RWPE2 (cell line): ENCODE results near the gene GATAD2A.

Source experiments
- ATAC-seq: fragments of 200-7000 bp; cut with Tn5 transposase; 3 replicates; pipeline ENCODE4 v1.9.1; 2021; ENCODE audit warnings: low read depth
- DNase-seq: peaks from one replicate; pipeline ENCODE4 v3.0.0-alpha.2; 2020; ENCODE audit warnings: low spot score
- H3K27ac ChIP-seq: fragments of 450-650 bp; 2 replicates; pipeline ENCODE4 v1.5.1; 2017; ENCODE audit warnings: mild to moderate bottlenecking; ENCODE audit not compliant: poor library complexity, severe bottlenecking
- H3K27me3 ChIP-seq: fragments of 250-450 bp; sonication (Bioruptor Pico); 2 replicates; pipeline ENCODE4 v1.5.1; 2021; ENCODE audit warnings: mild to moderate bottlenecking, moderate library complexity; ENCODE audit not compliant: insufficient read depth, poor library complexity, severe bottlenecking
- H3K36me3 ChIP-seq: fragments of 250-450 bp; sonication (Bioruptor Pico); 2 replicates; pipeline ENCODE4 v1.5.1; 2020; ENCODE audit warnings: low read depth, mild to moderate bottlenecking, moderate library complexity
- H3K4me1 ChIP-seq: fragments of 250-450 bp; sonication (Bioruptor Pico); 2 replicates; pipeline ENCODE4 v1.5.1; 2021; ENCODE audit warnings: mild to moderate bottlenecking, moderate library complexity; ENCODE audit not compliant: insufficient read depth, poor library complexity, severe bottlenecking
- H3K4me3 ChIP-seq: fragments of 250-450 bp; sonication (Bioruptor Pico); 2 replicates; pipeline ENCODE4 v1.5.1; 2021; ENCODE audit warnings: mild to moderate bottlenecking, moderate library complexity; ENCODE audit not compliant: severe bottlenecking
- H3K9me3 ChIP-seq: fragments of 250-450 bp; sonication (Bioruptor Pico); 2 replicates; pipeline ENCODE4 v1.5.1; 2021; ENCODE audit warnings: mild to moderate bottlenecking, moderate library complexity; ENCODE audit not compliant: severe bottlenecking
- TF ChIP-seq, protein P1 (sequence below): fragments of 450-650 bp; IDR thresholded peaks from one replicate; pipeline ENCODE4 v1.5.1; 2017; ENCODE audit warnings: mild to moderate bottlenecking, moderate library complexity; ENCODE audit not compliant: poor library complexity, severe bottlenecking

GATAD2A gene

DNA sequence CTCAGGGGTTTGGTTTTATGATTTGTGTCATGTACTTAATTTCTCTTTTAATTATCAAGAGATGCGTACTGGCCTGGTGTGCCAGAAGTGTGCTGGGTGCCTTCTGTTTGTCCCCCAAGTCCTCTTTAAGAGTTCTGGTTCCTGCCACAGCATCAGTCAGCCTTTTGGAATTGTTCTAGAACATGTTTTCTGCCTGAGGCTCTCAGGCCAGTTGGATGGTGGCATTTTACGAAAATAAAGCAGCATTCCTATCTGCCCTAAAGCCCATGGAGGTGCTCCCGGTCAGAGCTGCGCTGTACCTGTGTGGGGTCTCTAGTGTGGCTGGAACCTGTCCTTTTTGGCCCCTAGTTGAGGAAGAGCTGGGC is 55.8 kb downstream of the GATAD2A start:
- Histone ChIP-seq H3K27me3 (no peaks in the 10 kb centered on the region), H3K27ac (peak overlapping the region; percentile 69), H3K4me3 (no peak overlapping the region), H3K9me3 (no peaks in the 10 kb centered on the region), H3K36me3 (peaks cover 27% of the 10 kb centered on the region), H3K4me1 (peaks cover 52% of the 10 kb centered on the region)
- ATAC-seq (no peak), DNase-seq (no peak)
- TF ChIP-seq, protein P1, sequence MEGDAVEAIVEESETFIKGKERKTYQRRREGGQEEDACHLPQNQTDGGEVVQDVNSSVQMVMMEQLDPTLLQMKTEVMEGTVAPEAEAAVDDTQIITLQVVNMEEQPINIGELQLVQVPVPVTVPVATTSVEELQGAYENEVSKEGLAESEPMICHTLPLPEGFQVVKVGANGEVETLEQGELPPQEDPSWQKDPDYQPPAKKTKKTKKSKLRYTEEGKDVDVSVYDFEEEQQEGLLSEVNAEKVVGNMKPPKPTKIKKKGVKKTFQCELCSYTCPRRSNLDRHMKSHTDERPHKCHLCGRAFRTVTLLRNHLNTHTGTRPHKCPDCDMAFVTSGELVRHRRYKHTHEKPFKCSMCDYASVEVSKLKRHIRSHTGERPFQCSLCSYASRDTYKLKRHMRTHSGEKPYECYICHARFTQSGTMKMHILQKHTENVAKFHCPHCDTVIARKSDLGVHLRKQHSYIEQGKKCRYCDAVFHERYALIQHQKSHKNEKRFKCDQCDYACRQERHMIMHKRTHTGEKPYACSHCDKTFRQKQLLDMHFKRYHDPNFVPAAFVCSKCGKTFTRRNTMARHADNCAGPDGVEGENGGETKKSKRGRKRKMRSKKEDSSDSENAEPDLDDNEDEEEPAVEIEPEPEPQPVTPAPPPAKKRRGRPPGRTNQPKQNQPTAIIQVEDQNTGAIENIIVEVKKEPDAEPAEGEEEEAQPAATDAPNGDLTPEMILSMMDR, result no peak

DNA sequence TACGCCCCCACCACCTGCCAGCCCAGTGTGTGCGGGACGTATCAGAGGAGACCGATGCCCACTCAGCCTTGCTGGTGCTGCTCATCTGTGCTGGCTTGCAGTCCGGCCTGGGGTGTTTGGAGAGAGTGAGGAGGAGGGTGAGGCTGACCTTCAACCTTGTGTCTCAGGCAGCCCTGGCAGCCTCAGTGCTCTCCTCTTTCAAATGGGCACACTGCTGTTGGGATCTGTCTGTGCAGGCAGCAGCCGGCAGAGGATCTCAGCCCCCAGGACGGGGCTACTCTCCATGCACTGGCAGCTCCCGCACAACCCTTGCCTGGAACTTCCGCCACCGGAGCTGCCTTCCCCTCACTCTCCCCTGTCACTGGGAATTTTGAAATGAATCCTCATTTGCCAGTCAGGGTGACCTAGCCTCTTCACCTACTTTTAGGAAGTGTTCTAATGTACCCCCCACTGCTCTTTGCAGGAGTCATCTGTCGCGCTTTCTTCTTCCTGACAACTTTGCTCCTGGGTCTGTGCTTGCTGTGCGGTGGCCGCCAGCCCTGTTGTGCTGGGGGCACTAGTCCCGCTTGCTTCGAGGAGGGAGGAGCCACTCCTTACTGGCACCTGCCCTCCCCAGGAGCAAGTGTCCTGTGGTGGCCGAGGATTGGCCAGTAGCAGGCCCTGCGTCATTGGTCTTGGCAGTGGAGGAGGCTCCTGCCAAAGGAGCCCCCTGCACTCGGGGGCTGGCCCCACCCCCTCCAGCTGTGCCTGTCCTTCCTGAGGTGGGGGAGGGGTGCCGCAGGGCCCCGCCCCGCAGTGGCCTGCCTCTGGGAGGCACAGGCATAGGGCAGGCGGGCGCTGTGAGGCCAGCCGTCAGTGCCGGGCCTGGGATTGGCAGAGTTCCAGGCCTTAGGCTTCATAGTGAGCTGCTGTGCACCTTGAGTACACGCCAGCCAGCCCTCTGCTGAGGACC is 56.5 kb downstream of the GATAD2A start:
- DNase-seq (no peak), ATAC-seq (no peak)
- H3K36me3 ChIP-seq, result peaks cover 33% of the 10 kb centered on the region
- no peak overlapping the region for H3K4me3 ChIP-seq
- TF ChIP-seq, protein P1, result no peak
- H3K27ac ChIP-seq, result peak overlapping the region; percentile 69
- no peaks in the 10 kb centered on the region for H3K27me3 ChIP-seq
- peaks cover 52% of the 10 kb centered on the region for H3K4me1 ChIP-seq
- no peaks in the 10 kb centered on the region for H3K9me3 ChIP-seq

DNA sequence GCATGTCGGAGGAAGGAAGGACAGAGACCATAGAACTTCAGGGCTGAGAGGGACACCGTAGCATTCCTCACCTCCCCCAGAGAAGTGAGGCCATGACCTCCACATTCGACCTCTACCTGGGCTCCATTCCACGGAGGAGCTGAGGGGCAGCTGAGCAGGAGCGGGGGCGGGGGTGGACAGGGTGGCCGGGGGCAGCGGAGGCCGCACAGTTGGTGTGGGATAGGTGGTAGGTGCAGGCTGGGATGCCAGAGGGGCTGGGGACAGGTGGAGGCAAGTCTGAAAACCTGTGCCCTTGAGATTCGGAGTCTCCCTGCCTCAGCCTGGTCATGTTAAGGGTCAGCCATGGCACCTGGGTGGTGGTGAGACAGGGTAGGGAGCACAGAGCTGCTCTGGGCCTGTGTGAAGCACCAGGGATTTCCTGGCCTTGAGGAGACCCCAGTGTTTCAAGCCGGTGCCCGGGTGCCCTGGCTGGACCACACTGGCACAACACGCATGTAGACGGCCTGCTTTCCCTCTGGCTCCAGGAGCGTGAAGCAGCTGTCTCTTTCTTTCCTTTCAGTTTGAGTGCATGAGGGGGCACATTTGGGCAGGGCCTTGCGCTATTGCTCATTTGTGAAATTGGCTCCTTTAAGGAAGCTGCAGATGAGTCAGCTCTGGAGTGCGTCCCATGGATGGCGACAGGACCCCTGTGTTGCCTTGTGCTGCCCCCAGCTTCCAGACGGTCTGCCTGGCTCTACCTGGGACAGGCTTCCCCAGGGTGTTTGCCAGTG is 58.1 kb downstream of the GATAD2A start:
- Histone ChIP-seq H3K4me3 (no peak overlapping the region), H3K9me3 (peaks cover 10% of the 10 kb centered on the region), H3K27ac (peak overlapping the region; percentile 29), H3K27me3 (no peaks in the 10 kb centered on the region), H3K4me1 (peaks cover 48% of the 10 kb centered on the region), H3K36me3 (peaks cover 49% of the 10 kb centered on the region)
- DNase-seq, result no peak
- TF ChIP-seq, protein P1, result no peak
- ATAC-seq, result no peak

DNA sequence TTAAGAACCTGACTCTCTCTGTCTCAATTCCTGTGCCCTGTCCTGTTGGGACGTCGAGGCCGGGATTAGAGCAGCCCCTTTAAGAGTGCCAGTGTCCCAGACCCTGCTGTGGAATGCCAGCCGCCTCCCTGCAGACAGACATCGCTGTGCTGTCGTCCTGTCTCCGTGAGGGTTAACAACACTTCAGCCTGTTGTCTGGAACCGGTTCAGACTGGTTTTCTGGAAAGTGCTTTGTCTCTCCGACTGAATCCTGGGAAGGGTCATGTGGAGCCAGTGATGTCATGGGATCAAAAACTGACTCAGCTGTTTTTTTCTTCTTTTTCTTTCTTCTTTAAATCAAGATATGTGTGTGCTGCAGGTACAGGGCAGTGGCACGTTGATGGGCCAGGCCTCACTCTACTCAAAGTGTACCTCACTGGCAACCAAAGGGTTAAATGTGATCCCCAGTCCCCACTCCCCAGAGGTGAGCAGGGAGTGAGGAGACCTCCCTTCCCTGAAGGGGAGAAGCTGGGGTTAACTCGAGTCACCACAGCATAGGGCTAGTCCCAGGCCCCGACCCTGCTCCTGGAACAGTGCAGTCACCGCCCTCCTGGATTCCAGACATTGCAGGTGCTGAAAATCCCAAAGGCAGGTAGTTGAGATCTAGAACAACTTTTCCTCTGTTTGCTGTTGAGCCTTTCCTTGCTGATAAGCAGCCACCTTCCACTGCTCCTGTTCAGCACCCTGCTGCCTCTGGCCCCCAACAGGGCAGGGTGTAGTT is 59.0 kb downstream of the GATAD2A start:
- peaks cover 56% of the 10 kb centered on the region for H3K36me3 ChIP-seq
- H3K4me1 ChIP-seq, result peaks cover 40% of the 10 kb centered on the region
- TF ChIP-seq, protein P1, result no peak
- no peak overlapping the region for H3K4me3 ChIP-seq
- no peak for ATAC-seq
- peak overlapping the region; percentile 29 for H3K27ac ChIP-seq
- DNase-seq, result no peak
- peaks cover 15% of the 10 kb centered on the region for H3K9me3 ChIP-seq
- no peaks in the 10 kb centered on the region for H3K27me3 ChIP-seq
